Adrenal gland (tissue), 12 donors: Measurements from ENCODE around the gene SDHAF3. TPM values are rescaled to one million over a fixed set of nuclear protein-coding genes. Genes with fewer than 3 reads are reported as not detected.

Experiments used
- DNase-seq, 7 donors: peaks; one replicate each; pipeline ENCODE4 v3.0.0-alpha.2; 2019 to 2020
- H3K27ac ChIP-seq, 5 donors: fragments of 200-600 bp; sonication (generic) in 4 of 5; 1 replicate in 3 of 5; 2 replicates in 2 of 5; pipeline versions ENCODE4 v1.5.1 to v1.8.0; 2016 to 2020; ENCODE audit warnings: mild to moderate bottlenecking in 1 of 5
- H3K27me3 ChIP-seq: fragments of 200-600 bp; 2 replicates; pipeline ENCODE4 v1.8.0; 2021
- H3K36me3 ChIP-seq, 2 donors: fragments of 200-600 bp; replicated peaks in 1 of 2; 1 replicate in 1 of 2; 2 replicates in 1 of 2; pipeline versions ENCODE4 v1.5.1 to v1.8.0; 2018 to 2022
- H3K4me1 ChIP-seq, 2 donors: fragments of 200-600 bp; replicated peaks in 1 of 2; 1 replicate in 1 of 2; 2 replicates in 1 of 2; pipeline versions ENCODE4 v1.5.1 to v1.8.0; 2018 to 2021
- H3K4me3 ChIP-seq, 4 donors: fragments of 200-600 bp; sonication (generic) in 3 of 4; one replicate each; pipeline ENCODE4 v1.5.1; 2016 to 2018
- H3K9me3 ChIP-seq, 3 donors: fragments of 200-600 bp; sonication (generic) in 1 of 3; replicated peaks in 1 of 3; 1 replicate in 2 of 3; 2 replicates in 1 of 3; pipeline versions ENCODE4 v1.5.1 to v1.8.0; 2016 to 2021
- POLR2A ChIP-seq, 2 donors: fragments of 450-650 bp; IDR thresholded peaks; one replicate each; pipeline ENCODE4 v1.6.1; 2017; ENCODE audit warnings: antibody characterized with exemption in 2 of 2, mild to moderate bottlenecking in 2 of 2, moderate library complexity in 1 of 2
- WGBS, 4 donors: extraction: QIAGEN DNeasy Blood & Tissue Kit in 2 of 4; methylation state at CpG; one replicate each; pipeline versions ENCODE4 v1.1.5 to v1.1.7; 2013 to 2017; 5-methylcytosine and 5-hydroxymethylcytosine counted together
- intact Hi-C, 2 donors: fragments of 100-400 bp; cut with DNase I; formaldehyde crosslinking; loops; one replicate each; pipeline versions ENCODE4 v1.14.1 to v1.15.0; 2022 to 2023
- polyA plus RNA-seq, 3 donors: library from polyadenylated mRNA; stranded (reverse); fragments of 200-250 nt in 2 of 3; fragments of 350-450 nt in 1 of 3; fragmentation: Illumina TruSeq in 1 of 3; extraction: RNeasy Lipid Tissue Mini Kit (QIAGEN cat#74804) in 1 of 3; gene quantifications; one replicate each; pipeline ENCODE4 v1.2.3, GENCODE V29; 2013 to 2014
- total RNA-seq, 9 donors: library from RNA; depleted of rRNA in 4 of 9; stranded (reverse); fragments of >200 nt in 4 of 9; fragments of 120-200 nt in 1 of 9; fragmentation: NEBNext Ultra II Directional in 1 of 9; extraction: Animal tissue kit (Norgen Biotek cat#: 25700) in 1 of 9; gene quantifications; one replicate each; pipeline versions ENCODE4 v1.1.0 to v1.2.4, GENCODE V29; 2013 to 2023
- TF ChIP-seq, protein P1 (sequence below), 6 experiments: fragments of 450-650 bp in 4 of 6; fragments of 200-600 bp in 2 of 6; sonication (generic) in 1 of 6; IDR thresholded peaks; 1 replicate in 5 of 6; 2 replicates in 1 of 6; pipeline versions ENCODE4 v1.5.1 to v1.8.0; 2016 to 2021; ENCODE audit warnings: antibody characterized with exemption in 6 of 6, mild to moderate bottlenecking in 2 of 6, moderate library complexity in 1 of 6
- donor health status: healthy with polysubstance abuse.
- donor health status: Bipolar disorder and iron deficiency.
- donor health status: DM: yes; HTN: yes; CAD: no.
- donor health status: DM: no; HTN: no; CAD: no.
- donor health status: DM: no; HTN: no; CAD: no.
- donor health status: DM: yes; HTN: yes; CAD: no.

Gene SDHAF3
- total and polyA plus RNA-seq, 12 donors: 5.2 to 35.0 (median 18.1) TPM

DNA sequence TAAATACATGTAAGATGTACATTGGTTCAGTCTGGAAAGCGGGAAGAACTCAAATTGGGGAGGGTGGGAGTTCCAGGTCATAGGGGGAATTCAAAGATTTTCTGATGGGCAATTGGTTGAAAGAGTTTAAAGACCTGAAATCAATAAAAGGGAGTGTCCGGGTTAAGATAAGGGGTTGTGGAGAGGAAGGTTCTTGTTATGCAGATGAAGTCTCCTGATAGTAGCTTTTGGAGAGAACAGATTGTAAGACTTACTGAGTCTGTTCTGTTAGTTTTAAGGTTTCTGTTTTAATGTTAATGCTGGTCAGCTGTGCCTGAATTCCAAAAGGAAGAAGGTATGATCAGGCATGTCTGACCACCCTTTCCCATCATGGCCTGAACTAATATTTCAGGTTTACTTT, 48.8 kb downstream of the SDHAF3 start:
- Histone ChIP-seq H3K27ac (no peak overlapping the region), H3K36me3 (no peaks in the 10 kb centered on the region), H3K9me3 (no peaks in the 10 kb centered on the region), H3K4me3 (no peak overlapping the region), H3K4me1 (no peaks in the 10 kb centered on the region), H3K27me3 (no peaks in the 10 kb centered on the region)
- 89 to 95% (median 92%) methylated on average over 2 of the region's 2 CpGs for WGBS, 4 donors
- no peak for DNase-seq
- TF ChIP-seq, protein P1, sequence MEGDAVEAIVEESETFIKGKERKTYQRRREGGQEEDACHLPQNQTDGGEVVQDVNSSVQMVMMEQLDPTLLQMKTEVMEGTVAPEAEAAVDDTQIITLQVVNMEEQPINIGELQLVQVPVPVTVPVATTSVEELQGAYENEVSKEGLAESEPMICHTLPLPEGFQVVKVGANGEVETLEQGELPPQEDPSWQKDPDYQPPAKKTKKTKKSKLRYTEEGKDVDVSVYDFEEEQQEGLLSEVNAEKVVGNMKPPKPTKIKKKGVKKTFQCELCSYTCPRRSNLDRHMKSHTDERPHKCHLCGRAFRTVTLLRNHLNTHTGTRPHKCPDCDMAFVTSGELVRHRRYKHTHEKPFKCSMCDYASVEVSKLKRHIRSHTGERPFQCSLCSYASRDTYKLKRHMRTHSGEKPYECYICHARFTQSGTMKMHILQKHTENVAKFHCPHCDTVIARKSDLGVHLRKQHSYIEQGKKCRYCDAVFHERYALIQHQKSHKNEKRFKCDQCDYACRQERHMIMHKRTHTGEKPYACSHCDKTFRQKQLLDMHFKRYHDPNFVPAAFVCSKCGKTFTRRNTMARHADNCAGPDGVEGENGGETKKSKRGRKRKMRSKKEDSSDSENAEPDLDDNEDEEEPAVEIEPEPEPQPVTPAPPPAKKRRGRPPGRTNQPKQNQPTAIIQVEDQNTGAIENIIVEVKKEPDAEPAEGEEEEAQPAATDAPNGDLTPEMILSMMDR (IDR thresholded peaks at IDR 0.05): no peak
- TF ChIP-seq POLR2A (IDR thresholded peaks at IDR 0.05): no peak
- intact Hi-C loops: no loop called here

DNA sequence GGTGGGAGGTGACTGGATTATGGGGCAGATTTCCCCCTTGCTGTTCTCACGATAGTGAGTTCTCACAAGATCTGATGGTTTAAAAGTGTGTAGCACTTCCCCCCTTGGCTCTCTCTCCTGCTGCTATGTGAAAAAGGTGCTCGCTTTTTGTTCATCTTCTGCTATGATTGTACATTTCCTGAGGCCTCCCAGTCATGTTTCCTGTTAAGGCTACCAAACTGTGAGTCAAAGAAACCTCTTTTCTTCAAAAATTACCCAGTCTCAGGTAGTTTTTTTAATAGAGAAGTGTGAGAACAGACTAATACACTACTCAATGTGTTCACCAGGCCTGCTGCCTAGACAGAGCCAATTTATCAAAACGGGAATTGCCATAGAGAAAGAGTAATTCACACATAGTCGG, 49.7 kb downstream of the SDHAF3 start:
- H3K9me3 ChIP-seq: no peaks in the 10 kb centered on the region
- no peaks in the 10 kb centered on the region for H3K27me3 ChIP-seq
- no peak overlapping the region for H3K4me3 ChIP-seq
- H3K36me3 ChIP-seq: no peaks in the 10 kb centered on the region
- 82 to 90% (median 87%) methylated on average over 4 of the region's 4 CpGs for WGBS, 4 donors
- no peak overlapping the region for H3K27ac ChIP-seq
- no peak for TF ChIP-seq POLR2A (IDR thresholded peaks at IDR 0.05)
- TF ChIP-seq, protein P1 (IDR thresholded peaks at IDR 0.05): no peak
- intact Hi-C loops: no loop called here
- H3K4me1 ChIP-seq: no peaks in the 10 kb centered on the region
- DNase-seq: no peak

DNA sequence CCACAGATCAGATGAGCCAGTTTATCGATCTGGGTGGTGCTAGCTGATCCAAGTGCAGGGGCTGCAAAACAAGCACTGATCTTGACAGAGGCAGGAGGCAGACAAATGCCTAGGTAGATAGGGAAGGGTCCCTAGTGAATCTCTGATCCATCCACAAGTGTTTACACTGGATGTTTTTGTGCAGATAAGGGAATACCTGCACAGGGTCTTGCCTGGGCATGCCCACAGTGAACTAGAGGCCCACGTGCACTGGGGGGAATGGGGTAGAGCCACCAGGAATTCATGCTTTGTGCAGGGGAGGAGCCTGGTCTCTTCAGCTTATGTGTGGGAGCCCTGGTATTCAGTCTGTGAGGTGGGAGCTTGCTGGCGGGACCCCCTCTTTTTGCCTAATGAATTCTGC, 50.3 kb downstream of the SDHAF3 start:
- no peaks in the 10 kb centered on the region for H3K27me3 ChIP-seq
- H3K4me3 ChIP-seq: no peak overlapping the region
- no peaks in the 10 kb centered on the region for H3K4me1 ChIP-seq
- H3K9me3 ChIP-seq: no peaks in the 10 kb centered on the region
- no peak for TF ChIP-seq POLR2A (IDR thresholded peaks at IDR 0.05)
- TF ChIP-seq, protein P1 (IDR thresholded peaks at IDR 0.05): no peak
- no peak for DNase-seq
- H3K27ac ChIP-seq: no peak overlapping the region
- WGBS, 4 donors: 64 to 100% (median 73%) methylated on average over 1 to 3 of the region's 3 CpGs
- intact Hi-C loops: no loop called here
- H3K36me3 ChIP-seq: no peaks in the 10 kb centered on the region

DNA sequence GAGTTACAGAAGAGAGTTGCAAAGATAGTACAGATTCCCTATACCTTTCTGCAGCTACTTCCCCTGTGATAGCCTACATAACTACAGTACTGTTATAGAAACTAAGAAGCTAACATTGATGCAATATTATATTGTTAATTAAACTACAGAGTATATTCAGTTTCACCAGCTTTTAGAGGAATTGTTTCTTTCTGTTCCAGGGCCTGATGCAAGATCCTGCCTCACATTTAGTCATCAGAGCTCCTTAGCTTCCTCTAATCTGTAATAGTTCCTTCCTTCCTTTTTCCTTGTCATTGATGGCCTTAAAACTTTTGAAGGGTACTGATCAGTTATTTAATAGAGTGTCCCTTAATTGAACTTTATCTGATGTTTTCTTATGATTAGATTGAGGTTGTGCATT, 56.8 kb downstream of the SDHAF3 start:
- Histone ChIP-seq H3K4me1 (no peaks in the 10 kb centered on the region), H3K36me3 (no peaks in the 10 kb centered on the region), H3K27me3 (no peaks in the 10 kb centered on the region), H3K27ac (no peak overlapping the region), H3K9me3 (no peaks in the 10 kb centered on the region), H3K4me3 (no peak overlapping the region)
- intact Hi-C loops: no loop called here
- TF ChIP-seq, protein P1 (IDR thresholded peaks at IDR 0.05): no peak
- no peak for TF ChIP-seq POLR2A (IDR thresholded peaks at IDR 0.05)
- no peak for DNase-seq
